GM18505 (cell line): Measurements from ENCODE around the gene GP5.

Experiments used
- ATAC-seq: cut with Tn5 transposase; IDR thresholded peaks from one replicate; pipeline ENCODE4 v1.9.1; 2021; ENCODE audit not compliant: unreplicated experiment
- POLR2A ChIP-seq: IDR thresholded peaks from 4 replicates; pipeline ENCODE4 v1.6.1; 2011; ENCODE audit warnings: borderline replicate concordance; ENCODE audit not compliant: insufficient read depth, insufficient read length; ENCODE audit errors: extremely low read depth

Gene GP5

DNA sequence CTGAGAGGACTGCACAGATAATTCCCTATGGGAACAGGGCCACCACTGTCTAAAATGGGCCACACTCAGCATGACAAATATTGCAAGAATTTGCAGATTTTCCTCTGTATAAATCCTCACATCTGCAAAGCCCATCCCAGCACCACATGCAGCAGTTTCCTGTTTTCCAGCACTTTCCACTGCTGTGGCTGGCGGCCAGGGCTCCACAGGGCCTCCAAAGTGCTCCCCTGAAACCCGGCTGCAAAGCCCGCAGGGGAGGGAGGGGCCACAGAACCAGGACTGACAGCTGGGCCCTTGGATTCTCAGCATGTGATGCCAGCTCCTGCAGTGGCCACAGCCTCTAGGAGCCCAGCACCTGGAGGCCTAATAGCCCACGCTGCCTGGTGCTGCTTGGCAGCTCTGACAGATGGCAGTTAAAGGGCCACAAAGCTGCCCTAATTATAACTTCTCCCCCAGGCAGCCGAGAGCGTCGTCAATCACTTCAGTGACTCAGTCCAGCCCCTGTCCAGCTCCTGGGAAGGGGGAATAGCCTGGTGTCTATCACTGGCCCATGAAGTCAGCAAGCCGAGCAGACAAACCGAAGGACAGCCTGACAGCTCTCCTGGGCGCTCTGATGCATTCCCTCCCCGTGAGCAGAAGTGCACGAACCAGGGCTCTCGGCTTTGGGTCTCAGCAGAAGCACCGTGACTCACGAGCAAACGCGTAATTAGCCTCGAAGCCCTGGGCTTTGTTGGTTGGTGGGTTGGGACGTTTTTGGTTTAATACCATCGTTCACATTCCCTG is 34.2 kb downstream of the GP5 start:
- no peak for ATAC-seq
- TF ChIP-seq POLR2A: no peak

DNA sequence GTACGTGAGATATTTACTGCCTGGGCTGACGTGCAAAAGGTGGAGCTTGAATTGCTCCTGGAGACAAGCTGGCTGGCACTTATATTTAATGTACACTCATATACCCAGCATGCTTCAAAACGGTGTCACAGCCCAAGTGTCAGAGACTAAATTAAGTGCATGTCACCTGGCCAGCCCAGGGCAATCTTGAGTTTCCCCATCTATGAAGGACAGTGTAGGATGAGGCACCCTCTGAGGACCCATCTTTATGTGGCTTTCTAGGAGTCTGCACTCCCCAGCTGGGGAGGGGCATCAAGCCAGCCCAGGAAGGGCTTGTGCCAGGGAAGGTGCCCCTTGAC is 34.8 kb downstream of the GP5 start:
- no peak for TF ChIP-seq POLR2A
- no peak for ATAC-seq

DNA sequence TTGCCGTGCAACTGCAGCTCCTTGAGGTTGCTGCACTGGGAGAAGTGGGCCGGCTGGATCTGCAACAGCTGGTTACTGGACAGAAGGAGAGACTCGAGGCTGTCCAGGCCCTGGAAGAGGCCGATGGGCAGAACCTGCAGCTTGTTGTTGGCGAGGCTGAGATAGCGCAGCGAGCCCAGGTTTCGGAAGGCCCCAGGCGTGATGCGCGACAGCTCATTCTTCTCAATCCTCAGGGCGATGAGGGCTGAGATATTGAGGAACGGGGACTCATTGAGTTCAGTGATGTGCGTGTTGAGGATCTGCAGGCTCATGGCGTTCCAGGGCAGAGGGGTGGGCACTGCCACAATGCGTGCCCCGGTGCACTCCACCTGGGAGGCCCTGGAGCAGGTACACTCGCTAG is 38.5 kb downstream of the GP5 start:
- ATAC-seq: no peak
- TF ChIP-seq POLR2A: no peak

GRCh38 chr3:194357681-194358080 is 41.4 kb downstream of the GP5 start:
- no peak for TF ChIP-seq POLR2A
- ATAC-seq: no peak

- no peak for TF ChIP-seq POLR2A
- ATAC-seq: no peak
Measured at GRCh38 chr3:194355379-194355778, 43.7 kb downstream of the GP5 start.

GRCh38 chr3:194354315-194354714 is 44.8 kb downstream of the GP5 start:
- TF ChIP-seq POLR2A: no peak

GRCh38 chr3:194352667-194353246 is 46.3 kb downstream of the GP5 start:
- no peak for TF ChIP-seq POLR2A
- ATAC-seq: no peak

More at GRCh38 chr3:194354315-194354714, 44.8 kb downstream of the GP5 start:
- no peak for ATAC-seq

DNA sequence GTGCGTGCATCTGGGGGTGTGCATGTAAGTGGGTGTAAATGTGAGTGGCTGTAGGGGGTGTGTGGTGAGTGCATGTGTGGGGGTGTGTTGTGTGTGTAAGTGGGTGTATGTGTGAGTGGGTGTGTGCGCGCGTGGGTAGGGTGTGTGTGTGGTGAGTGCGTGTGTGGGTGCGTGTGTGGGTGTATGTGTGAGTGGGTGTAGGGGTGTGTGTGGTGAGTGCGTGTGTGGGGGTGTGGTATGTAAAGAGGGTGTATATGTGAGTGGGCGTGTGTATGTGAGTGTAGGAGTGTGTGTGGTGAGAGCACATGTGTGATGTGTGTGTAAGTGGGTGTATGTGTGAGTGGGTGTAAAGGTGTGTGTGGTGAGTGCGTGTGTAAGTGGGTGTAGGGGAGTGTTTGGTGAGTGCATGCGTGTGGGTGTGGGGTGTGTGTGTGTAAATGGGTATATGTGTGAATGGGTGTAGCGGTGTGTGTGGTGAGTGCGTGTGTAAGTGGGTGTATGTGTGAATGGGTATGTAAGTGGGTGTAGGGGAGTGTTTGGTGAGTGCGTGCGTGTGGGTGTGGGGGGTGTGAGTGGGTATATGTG is 47.0 kb downstream of the GP5 start:
- no peak for TF ChIP-seq POLR2A
- no peak for ATAC-seq

DNA sequence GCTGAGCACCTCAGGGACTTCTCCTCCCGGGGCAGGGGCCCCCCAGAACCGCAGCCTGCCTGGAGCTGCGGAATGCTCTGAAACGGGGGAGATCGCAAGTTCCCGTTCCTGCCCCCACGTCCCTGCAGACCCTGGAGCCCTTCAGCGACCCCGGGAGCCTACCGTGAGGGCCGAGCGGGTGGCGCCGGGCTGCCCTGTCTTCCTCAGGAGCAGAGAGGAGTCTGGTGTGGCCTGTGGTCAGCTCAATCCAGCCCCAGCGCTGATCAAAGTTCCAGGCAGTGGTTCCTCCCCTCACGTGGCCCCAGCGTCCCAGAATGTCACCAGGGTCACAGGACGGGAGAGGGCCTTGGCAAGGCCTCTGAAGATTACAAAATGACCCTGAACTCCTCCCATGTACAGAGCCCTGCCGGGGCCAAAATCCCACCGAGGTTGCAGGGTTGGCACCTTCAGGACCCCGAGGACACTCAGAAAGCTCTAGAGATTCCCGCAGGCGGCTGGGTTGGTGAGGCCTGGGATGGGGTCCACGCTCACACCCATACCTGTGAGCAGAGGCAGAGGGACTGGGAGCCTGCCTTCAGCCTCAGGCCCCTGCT is 47.9 kb downstream of the GP5 start, which contains the start of gene CPN2:
Gene CPN2 (minus strand): TSS at position 249 of the 593 bp plus-strand sequence. CDS start 8,626 bp downstream, outside the sequence.
- TF ChIP-seq POLR2A: no peak
- ATAC-seq: no peak

GRCh38 chr3:194350726-194351071 is 48.4 kb downstream of the GP5 start:
- no peak for TF ChIP-seq POLR2A
- no peak for ATAC-seq

DNA sequence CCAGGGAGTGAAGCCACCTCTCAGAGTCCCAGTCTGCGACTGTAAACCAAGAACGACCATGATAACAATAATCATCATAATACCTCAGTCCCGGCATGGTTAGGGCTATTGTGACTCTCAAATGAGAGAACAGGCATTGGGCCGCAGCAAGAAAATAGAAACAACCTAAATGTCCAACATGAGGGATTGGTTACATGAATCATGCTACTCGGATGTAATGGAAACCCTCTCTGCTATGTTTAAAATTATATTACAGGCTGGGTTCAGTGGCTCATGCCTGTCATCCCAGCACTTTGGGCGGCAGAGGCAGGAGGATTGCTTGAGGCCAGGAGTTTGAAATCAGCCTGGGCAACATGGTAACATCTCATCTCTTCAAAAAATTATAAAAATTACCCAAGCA is 50.7 kb downstream of the GP5 start:
- TF ChIP-seq POLR2A: no peak
- ATAC-seq: no peak

DNA sequence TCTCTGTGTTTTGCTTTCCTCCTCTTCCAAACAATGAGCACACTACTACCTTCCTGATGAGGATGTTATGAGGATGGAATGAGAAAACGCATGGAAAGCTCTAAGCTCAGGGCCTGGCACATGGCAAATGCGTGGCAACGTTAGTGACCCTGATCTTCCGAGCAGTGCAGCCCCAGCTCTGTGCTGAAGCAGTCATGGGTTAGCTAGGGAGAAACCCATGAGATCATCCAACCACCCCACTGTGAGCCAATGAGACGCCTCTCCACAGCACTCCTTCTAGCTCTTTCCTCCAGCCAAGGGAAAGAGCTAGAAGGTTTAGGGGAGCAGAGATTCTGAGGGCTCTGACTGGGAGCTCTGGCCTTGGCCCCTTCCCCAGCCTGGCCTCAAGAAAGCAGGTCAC is 52.4 kb downstream of the GP5 start:
- TF ChIP-seq POLR2A: no peak
- no peak for ATAC-seq

- ATAC-seq: no peak
- TF ChIP-seq POLR2A: no peak
Measured at GRCh38 chr3:194346035-194346434, 53.0 kb downstream of the GP5 start.
